Sigmoid colon (tissue), 4 donors: ENCODE measurements around the gene UBN2.

Experiments used
- CTCF ChIP-seq, 4 experiments: fragments of 450-650 bp in 3 of 4; fragments of 200-600 bp in 1 of 4; IDR thresholded peaks; one replicate each; pipeline ENCODE4 v1.5.1; 2016 to 2019; ENCODE audit warnings: antibody characterized with exemption in 4 of 4, mild to moderate bottlenecking in 3 of 4, moderate library complexity in 2 of 4
- EP300 ChIP-seq, 4 donors: sonication (generic); formaldehyde crosslinking; IDR thresholded peaks; one replicate each; pipeline ENCODE4 v1.6.1; 2017; ENCODE audit warnings: antibody characterized with exemption in 4 of 4
- POLR2A ChIP-seq, 2 donors: fragments of 450-650 bp; IDR thresholded peaks; one replicate each; pipeline ENCODE4 v1.6.1; 2016; ENCODE audit warnings: antibody characterized with exemption in 2 of 2, mild to moderate bottlenecking in 2 of 2, moderate library complexity in 2 of 2
- POLR2AphosphoS5 ChIP-seq, 4 donors: sonication (generic); formaldehyde crosslinking; IDR thresholded peaks; one replicate each; pipeline ENCODE4 v1.6.1; 2017; ENCODE audit warnings: antibody characterized with exemption in 4 of 4

- TF ChIP-seq CTCF (IDR thresholded peaks at IDR 0.05) (no peak), POLR2A (IDR thresholded peaks at IDR 0.05) (no peak), EP300 (IDR thresholded peaks at IDR 0.05) (no peak), POLR2AphosphoS5 (IDR thresholded peaks at IDR 0.05) (no peak)
These were observed 124.3 kb downstream of the UBN2 start for GRCh38 chr7:139355320-139355719.
